Heart right ventricle (tissue), 16 donors: ENCODE measurements around the gene EZR. TPM values are rescaled to one million over a fixed set of nuclear protein-coding genes. Genes with fewer than 3 reads are reported as not detected.

Source experiments
- ATAC-seq, 8 donors: fragments of 200-7000 bp; cut with Tn5 transposase; one replicate each; pipeline ENCODE4 v1.9.1; 2020; ENCODE audit warnings: mild to moderate bottlenecking in 8 of 8, moderate library complexity in 8 of 8, moderate number of reproducible peaks in 1 of 8
- DNase-seq, 2 donors: peaks; one replicate each; pipeline ENCODE4 v3.0.0-alpha.2; 2020
- H3K27ac ChIP-seq, 10 donors: fragments of 200-600 bp; sonication (generic) in 2 of 10; one replicate each; pipeline versions ENCODE4 v1.5.0 to v1.8.0; 2020 to 2022; ENCODE audit warnings: mild to moderate bottlenecking in 3 of 10
- H3K27me3 ChIP-seq, 7 donors: fragments of 200-600 bp; one replicate each; pipeline ENCODE4 v1.8.0; 2021 to 2022; ENCODE audit warnings: mild to moderate bottlenecking in 2 of 7
- H3K36me3 ChIP-seq, 9 donors: fragments of 200-600 bp; sonication (generic) in 1 of 9; one replicate each; pipeline versions ENCODE4 v1.5.0 to v1.8.0; 2020 to 2022; ENCODE audit warnings: mild to moderate bottlenecking in 2 of 9
- H3K4me1 ChIP-seq, 9 donors: fragments of 200-600 bp; sonication (generic) in 1 of 9; one replicate each; pipeline versions ENCODE4 v1.5.0 to v1.8.0; 2020 to 2022; ENCODE audit warnings: mild to moderate bottlenecking in 4 of 9
- H3K4me3 ChIP-seq, 10 donors: fragments of 200-600 bp; sonication (generic) in 2 of 10; one replicate each; pipeline versions ENCODE4 v1.5.0 to v1.8.0; 2020 to 2022; ENCODE audit warnings: mild to moderate bottlenecking in 7 of 10, moderate library complexity in 2 of 10
- H3K9me3 ChIP-seq, 11 donors: fragments of 200-600 bp in 10 of 11; sonication (generic) in 2 of 11; one replicate each; pipeline versions ENCODE4 v1.5.0 to v1.8.0; 2013 to 2022; ENCODE audit warnings: mild to moderate bottlenecking in 2 of 11, control low read depth in 1 of 11, moderate library complexity in 1 of 11
- CTCF ChIP-seq, 9 donors: fragments of 200-600 bp; sonication (generic) in 2 of 9; IDR thresholded peaks; one replicate each; pipeline versions ENCODE4 v1.5.0 to v1.8.0; 2021 to 2022; ENCODE audit warnings: antibody characterized with exemption in 9 of 9, mild to moderate bottlenecking in 5 of 9, moderate library complexity in 1 of 9
- WGBS, 2 donors: extraction: QIAGEN DNeasy Blood & Tissue Kit; methylation state at CpG; one replicate each; pipeline ENCODE4 v1.1.7; 2013; ENCODE audit warnings: inconsistent platforms in 1 of 2; 5-methylcytosine and 5-hydroxymethylcytosine counted together
- intact Hi-C, 10 donors: fragments of 100-400 bp; cut with DNase I; formaldehyde crosslinking; loops; one replicate each; pipeline versions ENCODE4 v1.11.1 to v1.14.2; 2022
- polyA plus RNA-seq, 2 donors: library from polyadenylated mRNA; stranded (reverse); fragments of 200-250 nt; gene quantifications; one replicate each; pipeline ENCODE4 v1.2.3, GENCODE V29; 2013
- total RNA-seq, 10 donors: library from RNA; stranded (reverse); fragmentation: NEBNext Ultra II Directional in 3 of 10; extraction: Animal tissue kit (Norgen Biotek cat#: 25700) in 3 of 10; gene quantifications; one replicate each; pipeline versions ENCODE4 v1.2.1 to v1.2.4, GENCODE V29; 2021 to 2023
- donor health status: Arrhythmogenic right ventricular cardiomyopathy.
- donor health status: ischemic (EF 13 %, LVEDD 7.1; RV severe dilation, severe dysfunction).
- donor health status: healthy with polysubstance abuse.
- donor health status: DM: no; HTN: yes; CAD: no.
- donor health status: DM: no; HTN: no; CAD: no.
- donor health status: ischemic (EF 25% LVEDD 6.9; RV normal size, moderate dysfunction).
- donor health status: ischemic (EF 25% LVEDD 5.7; RV mildly dilated, moderate dysfunction).
- donor health status: healthy.
- donor health status: DM: yes; HTN: yes; CAD: no.
- donor health status: Ischemic cardiomyopathy.
- donor health status: ischemic (EF 35%, LVEDD 5.7; RV mildly dilated, moderate dysfunction).
- donor health status: nonischemic (EF 11% LVEDD 7.7; RV severe dilation, severe dysfunction).
- donor health status: DM: yes; HTN: yes; CAD: no.
- donor health status: PGD.
- donor health status: ischemic (EF 29% LVEDD 5.4; RV normal size, mild dysfunction).
- donor health status: nonischemic (EF 23%, LVEDD 6.1; RV moderate dilation, normal function).

The EZR gene
- total and polyA plus RNA-seq, 12 donors = 90.3 to 322 (median 186) TPM

GRCh38 chr6:158832026-158832425 lies 12.9 kb upstream of the EZR start:
- TF ChIP-seq CTCF (IDR thresholded peaks at IDR 0.05) = no peak
- Histone ChIP-seq H3K36me3 (no peaks in the 10 kb centered on the region), H3K27me3 (no peaks in the 10 kb centered on the region), H3K4me1 (peaks cover 6 to 17% (median 11%) of the 10 kb centered on the region in 9 donors), H3K9me3 (no peaks in the 10 kb centered on the region), H3K4me3 (no peak overlapping the region), H3K27ac (no peak overlapping the region)
- DNase-seq = no peak
- intact Hi-C loops = no loop called here
- 74 to 76% methylated on average over 4 of the region's 4 CpGs for WGBS, 2 donors
- ATAC-seq = no peak

GRCh38 chr6:158831571-158831970 lies 12.4 kb upstream of the EZR start:
- Histone ChIP-seq H3K27ac (no peak overlapping the region), H3K4me3 (no peak overlapping the region), H3K9me3 (no peaks in the 10 kb centered on the region), H3K36me3 (no peaks in the 10 kb centered on the region), H3K27me3 (no peaks in the 10 kb centered on the region), H3K4me1 (peaks cover 6 to 22% (median 11%) of the 10 kb centered on the region in 9 donors)
- intact Hi-C loops = no loop called here
- WGBS, 2 donors = 94 to 96% methylated on average over 8 of the region's 8 CpGs
- ATAC-seq = no peak
- TF ChIP-seq CTCF (IDR thresholded peaks at IDR 0.05) = no peak
- DNase-seq = no peak

GRCh38 chr6:158830736-158831135 lies 11.6 kb upstream of the EZR start:
- no peak overlapping the region for H3K27ac ChIP-seq
- no peaks in the 10 kb centered on the region for H3K9me3 ChIP-seq
- no peaks in the 10 kb centered on the region for H3K36me3 ChIP-seq
- TF ChIP-seq CTCF (IDR thresholded peaks at IDR 0.05) = no peak
- H3K4me1 ChIP-seq = peaks cover 1 to 23% (median 9%) of the 10 kb centered on the region in 9 donors
- ATAC-seq (no peak), DNase-seq (no peak)
- WGBS, 2 donors = 97 to 98% methylated on average over 13 of the region's 13 CpGs
- no peak overlapping the region for H3K4me3 ChIP-seq
- no peaks in the 10 kb centered on the region for H3K27me3 ChIP-seq
- intact Hi-C loops = no loop called here

GRCh38 chr6:158828807-158829206 lies 9.6 kb upstream of the EZR start:
- Histone ChIP-seq H3K27me3 (no peaks in the 10 kb centered on the region), H3K27ac (no peak overlapping the region), H3K36me3 (no peaks in the 10 kb centered on the region), H3K4me1 (peaks cover 0 to 24% (median 11%) of the 10 kb centered on the region in 9 donors), H3K9me3 (no peaks in the 10 kb centered on the region), H3K4me3 (no peak overlapping the region)
- DNase-seq (no peak), ATAC-seq (no peak)
- intact Hi-C loops = no loop called here
- 80% methylated on average over 7 of the region's 7 CpGs for WGBS, 2 donors
- TF ChIP-seq CTCF (IDR thresholded peaks at IDR 0.05) = no peak
